ENCODE measurements around the gene LZTFL1.

LZTFL1 gene

DNA sequence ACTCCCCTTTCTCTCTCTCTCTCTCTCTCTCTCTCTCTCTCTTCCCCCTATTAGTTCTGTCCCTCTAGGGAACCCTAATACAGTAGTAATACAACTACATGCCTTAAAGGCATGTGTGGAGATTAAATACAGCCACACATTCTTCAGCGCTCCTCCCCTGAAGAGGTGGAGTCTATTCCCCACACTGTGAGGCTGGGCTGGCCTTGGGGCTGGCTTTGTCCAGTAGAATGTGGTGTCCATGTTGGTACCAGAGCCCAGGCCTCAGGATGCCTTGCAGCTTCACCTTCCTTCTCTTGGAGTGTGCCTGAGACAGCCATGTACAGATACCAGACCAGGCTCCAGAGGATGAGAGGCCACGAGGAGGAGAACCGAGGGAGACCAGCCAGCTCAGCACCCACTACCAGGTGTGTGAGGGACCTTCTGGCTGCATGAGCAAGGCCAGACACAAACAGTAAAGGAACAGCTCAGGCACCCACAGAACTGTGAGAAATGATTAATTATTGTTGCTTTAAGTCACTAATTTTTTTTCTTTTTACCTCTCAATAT lies 56.2 kb downstream of the LZTFL1 start:
- no peak for DNase-seq (ENCODE audit: low read depth in 2 of 2)

- no peak for DNase-seq (ENCODE audit: low read depth in 2 of 2)
Measured at GRCh38 chr3:45783667-45784066, 58.3 kb downstream of the LZTFL1 start.

- no peak for DNase-seq (ENCODE audit: low read depth in 2 of 2)
Measured at GRCh38 chr3:45782381-45782780, 59.5 kb downstream of the LZTFL1 start.

GRCh38 chr3:45781841-45782240 lies 60.1 kb downstream of the LZTFL1 start:
- DNase-seq (ENCODE audit: low read depth in 2 of 2) = no peak

- DNase-seq (ENCODE audit: low read depth in 2 of 2) = no peak
Measured at GRCh38 chr3:45781271-45781670, 60.6 kb downstream of the LZTFL1 start.

DNA sequence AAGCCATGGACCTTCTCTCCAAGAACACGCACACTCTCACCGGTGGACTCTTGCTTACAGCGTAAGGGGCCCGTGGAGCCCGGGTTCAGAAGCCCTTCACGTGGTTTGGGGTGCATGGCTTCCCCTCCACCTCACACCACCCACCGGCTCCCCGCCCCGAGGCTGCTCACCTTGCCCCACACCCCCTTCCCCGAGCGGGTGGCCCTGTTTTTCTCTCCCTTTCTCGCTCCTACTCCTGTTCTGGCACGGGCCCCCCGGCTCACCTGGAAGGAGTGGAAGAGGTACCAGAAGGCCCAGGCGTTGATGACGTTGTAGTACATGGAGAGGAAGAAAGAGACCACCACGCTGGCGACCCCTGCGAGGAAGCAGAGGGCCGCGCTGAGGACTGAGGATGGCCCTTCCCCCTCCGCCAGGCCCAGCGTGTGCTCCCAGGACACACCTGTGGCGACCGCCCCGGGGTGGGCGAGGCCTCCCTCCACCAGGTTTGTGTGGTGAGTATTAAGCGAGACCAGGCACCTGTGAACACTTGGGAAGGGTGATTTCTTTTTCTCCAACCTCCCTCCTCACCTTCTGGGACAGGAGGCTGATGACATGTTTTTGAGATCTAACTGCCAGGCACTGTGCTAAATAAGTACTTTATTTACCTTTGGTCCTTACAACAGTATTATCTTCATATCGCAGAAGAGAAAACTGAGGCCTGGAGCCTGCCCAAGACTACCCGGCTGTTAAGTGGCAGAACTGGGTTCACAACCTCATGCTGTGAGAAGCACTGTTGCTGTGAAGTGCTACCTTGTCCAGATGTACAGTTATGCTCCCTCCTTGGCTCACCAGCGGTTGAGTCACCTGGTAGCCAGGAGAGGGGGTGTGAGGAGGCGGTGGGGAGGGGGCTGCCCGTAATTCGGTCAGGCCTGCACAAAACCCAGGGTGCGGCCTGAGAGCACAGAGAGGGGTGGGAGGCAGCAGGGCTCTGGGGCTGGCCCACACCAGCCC lies 61.9 kb downstream of the LZTFL1 start:
- DNase-seq (ENCODE audit: low read depth in 2 of 2) = no peak

DNA sequence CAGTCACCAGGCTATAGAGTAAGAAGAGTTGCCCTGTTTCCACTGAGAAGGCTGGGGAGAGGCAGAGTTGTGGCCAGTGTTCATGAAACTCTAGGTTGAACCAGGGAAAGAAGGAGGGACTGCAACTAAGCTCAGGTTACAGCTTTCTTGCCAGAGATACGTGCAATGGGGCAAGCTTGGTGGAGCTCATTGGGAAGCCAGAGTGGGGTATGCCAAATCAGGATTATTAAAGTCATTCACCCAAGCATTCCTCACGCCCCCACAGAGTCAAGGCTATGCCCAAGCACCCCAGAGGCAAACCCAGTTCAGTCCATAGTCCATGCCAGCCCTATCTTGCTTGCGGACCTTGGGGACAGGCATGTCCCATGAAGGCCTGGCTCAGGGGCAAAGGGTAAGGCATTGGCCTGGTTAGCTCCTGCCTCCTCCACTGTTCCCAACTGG lies 63.1 kb downstream of the LZTFL1 start:
- no peak for DNase-seq (ENCODE audit: low read depth in 2 of 2)

DNA sequence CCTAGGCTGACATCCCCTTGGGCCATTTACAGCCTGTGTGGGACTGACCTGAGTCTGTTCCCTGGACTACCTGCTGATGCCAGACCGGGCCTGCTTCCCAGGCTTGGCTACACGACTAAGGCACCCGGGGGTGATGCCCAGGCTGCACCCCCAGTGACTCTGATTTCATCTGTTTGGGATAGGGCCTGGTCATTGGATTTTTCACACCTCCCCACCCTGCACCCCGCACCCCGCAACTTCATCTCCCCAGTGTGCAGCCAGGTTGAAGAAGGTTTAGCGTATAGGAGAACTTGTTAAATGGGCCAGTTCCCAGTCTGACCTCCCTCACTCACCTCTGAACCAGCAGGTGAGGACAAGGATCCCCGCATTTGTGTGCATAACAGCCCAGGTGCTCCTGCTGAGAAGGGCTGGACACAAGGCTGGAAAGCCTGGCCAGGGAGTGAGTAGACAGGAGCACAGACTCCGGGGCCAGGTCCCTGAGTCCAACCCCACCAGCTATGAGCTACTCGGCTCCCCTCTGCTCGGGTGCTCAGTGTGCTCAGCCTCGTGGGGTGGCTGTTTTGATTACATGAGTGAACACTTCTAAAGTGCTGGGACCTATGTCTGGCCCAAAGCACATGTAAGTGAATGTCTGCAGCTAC lies 64.1 kb downstream of the LZTFL1 start:
- no peak for DNase-seq (ENCODE audit: low read depth in 2 of 2)

- no peak for DNase-seq (ENCODE audit: low read depth in 2 of 2)
Measured at GRCh38 chr3:45777111-45777745, 64.7 kb downstream of the LZTFL1 start.

DNA sequence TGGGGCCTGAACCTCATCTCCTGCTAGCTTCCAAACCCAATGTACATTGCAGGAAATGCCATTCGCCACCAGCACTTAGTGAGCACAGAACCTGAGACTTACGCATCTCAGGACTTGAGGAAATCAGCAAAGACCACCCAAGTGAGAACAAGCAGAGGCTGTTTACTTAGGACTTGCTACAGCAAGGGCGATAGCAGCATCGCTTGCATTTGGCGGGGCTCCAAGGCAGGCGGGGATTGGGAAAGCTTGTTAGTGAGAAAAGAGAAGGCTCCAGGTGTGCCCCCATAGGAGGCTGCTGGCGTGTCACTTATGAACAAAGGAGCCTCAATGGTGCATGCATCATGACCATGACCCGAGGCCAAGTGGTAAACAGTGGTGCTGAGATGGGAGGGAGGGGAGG lies 65.3 kb downstream of the LZTFL1 start:
- no peak for DNase-seq (ENCODE audit: low read depth in 2 of 2)

GRCh38 chr3:45776301-45776595 lies 65.7 kb downstream of the LZTFL1 start:
- DNase-seq (ENCODE audit: low read depth in 2 of 2) = no peak

DNA sequence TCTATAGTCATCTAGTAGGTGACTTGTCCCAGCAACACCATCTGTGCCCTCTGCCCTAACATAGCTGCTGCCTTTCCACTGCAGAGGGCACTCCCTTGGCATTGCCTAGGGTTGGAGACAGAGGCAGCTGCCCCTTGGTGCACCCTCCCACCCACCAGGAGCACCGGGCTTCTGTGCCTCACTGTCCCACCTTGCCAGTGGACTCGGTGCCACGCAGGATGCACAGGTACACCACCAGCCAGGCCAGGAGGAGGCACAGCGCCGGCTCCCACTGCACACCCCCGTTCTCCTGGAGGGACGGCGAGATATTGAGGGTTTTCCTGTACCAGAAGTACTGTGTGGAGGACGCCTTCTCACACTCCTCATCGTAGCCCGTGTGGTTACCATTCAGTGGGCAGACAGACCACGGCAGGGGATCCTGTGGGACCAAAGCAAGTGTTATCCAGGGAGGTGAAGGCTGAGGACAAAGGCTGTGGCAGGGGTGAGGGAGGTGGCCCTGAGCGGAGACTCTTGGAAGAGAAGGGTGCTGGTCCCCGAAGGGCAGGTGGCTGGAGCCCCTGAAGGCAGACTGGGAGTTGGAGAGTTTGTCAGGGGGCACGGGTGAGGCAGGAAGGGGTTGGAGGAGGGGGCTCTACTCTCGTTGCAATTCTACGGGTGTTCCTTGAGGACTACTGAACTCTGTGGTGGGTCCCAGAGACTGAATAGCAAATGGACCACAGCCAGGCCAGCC lies 66.2 kb downstream of the LZTFL1 start:
- no peak for DNase-seq (ENCODE audit: low read depth in 2 of 2)

DNA sequence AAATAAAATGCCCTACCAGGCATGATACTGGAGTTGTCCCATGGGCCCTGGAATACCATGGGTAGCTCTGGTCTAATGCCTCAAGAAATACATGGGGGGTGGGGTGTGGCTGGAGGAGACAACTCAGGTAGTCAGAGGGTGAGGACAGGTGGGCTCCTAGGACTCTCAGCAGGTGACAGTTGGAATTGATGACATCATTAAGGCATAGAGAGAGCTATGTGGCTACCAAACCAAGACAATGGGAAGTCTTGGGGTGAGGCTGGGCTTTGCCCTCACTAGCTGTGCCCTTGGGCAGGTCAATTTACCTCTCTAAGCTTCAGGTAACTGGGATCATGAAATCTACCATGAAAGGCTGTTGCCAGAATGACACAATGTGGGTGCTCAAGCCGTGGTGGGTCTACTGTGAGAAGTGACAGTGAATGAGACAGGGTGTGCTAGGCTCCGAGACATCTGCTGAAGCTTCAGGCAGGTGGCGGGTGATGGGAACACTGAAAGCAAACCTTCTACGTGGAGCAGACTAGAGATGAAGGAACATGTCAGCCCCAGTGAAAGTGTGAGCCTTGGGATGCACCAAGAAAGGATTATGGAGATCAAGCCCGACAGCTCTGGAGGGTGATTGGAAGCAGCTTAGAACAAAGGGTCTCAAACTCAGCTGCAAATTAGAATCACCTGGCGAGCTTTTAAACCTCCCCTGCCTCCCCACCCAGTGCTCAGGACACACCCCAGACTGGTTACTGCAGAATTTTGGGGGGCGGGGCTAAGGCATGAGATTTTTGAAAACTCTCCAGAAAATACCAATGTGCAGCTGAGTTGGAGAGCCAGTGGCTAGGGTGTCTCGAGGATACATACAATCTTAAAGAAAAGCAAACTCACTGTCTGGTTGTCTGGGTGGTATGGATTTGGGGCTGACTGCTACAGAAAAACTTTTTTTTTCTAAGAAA lies 67.1 kb downstream of the LZTFL1 start:
- no peak for DNase-seq (ENCODE audit: low read depth in 2 of 2)

DNA sequence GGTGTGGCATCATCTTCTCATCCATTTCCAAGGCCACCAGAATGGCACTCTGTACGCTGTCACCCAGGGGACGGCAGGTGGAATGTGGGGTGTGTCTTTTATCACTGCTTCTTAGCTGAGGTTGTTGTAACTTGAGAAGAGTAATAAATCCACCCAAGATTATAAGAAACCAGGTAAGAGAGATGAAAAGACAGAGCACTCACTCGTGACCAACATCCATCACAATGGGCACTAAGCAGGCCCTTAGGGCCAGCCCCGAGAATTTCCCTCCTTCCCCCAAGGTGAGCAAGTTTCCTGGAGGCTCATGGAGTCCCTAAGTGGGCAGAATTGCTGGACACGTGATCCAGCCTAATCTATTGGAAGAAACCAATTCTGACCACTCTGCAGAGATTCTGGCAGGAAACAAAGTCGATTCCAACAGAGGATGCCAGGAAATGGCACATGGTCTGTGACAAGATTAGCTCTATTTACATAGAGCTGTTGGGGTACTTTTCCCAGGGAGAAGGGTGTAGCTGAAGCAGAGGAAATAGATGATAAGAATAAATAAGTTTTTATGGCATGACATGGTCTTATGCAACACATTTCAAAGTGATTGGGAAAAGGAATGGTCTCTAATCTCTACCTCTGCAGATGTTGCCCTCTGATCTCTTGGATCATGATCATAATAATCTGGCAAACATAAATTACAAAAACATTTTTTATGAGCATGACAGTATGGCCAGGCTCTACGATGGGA lies 68.0 kb downstream of the LZTFL1 start:
- no peak for DNase-seq (ENCODE audit: low read depth in 2 of 2)
